ENCODE data around the gene TXNDC2. TPM values are rescaled to one million over a fixed set of nuclear protein-coding genes. Genes with fewer than 3 reads are reported as not detected.

The TXNDC2 gene
- total and polyA plus RNA-seq, 9 of the 15 experiments (the other 6 are each of a cell fraction or from before 2014, with no cell fraction given), result 1.2 to 4.9 (median 2.3) TPM

GRCh38 chr18:9898792-9899549 is 13.2 kb downstream of the TXNDC2 start (continued):
- TF ChIP-seq CREB3 (tag; conservative IDR thresholded peaks at IDR 0.05; ENCODE audit: low read depth), result no peak; the same call in 1 of the 2 replicates
- TF ChIP-seq BCOR (IDR thresholded peaks at IDR 0.05), result peak; percentile 61; the same call in 1 of the 2 replicates
- TF ChIP-seq BRD4 (IDR thresholded peaks at IDR 0.05), result peak; percentile 51; the same call in 1 of the 2 replicates
- TF ChIP-seq RCOR1 (IDR thresholded peaks at IDR 0.05; ENCODE audit: borderline replicate concordance in 1 of 2, low read depth in 2 of 2, low read length in 2 of 2), result peak in 1 of 2 experiments; percentile 69; a peak in 2 of 4 replicates
- TF ChIP-seq ZZZ3 (IDR thresholded peaks at IDR 0.05), result no peak
- TF ChIP-seq U2AF1 (optimal IDR thresholded peaks at IDR 0.05; ENCODE audit: low read depth, low read length), result no peak
- TF ChIP-seq TEAD2 (tag; IDR thresholded peaks at IDR 0.05), result 0 out of 2 replicates have a peak, but pooled peaks have one; percentile 49
- no peak for TF ChIP-seq NR1H2 (CRISPR knock-in tag; IDR thresholded peaks at IDR 0.05)
- TF ChIP-seq ZBTB2 (IDR thresholded peaks at IDR 0.05), result peak; percentile 87; the same call in 1 of the 2 replicates
- peak; percentile 47 for TF ChIP-seq MTA2 (IDR thresholded peaks at IDR 0.05; ENCODE audit: low read depth)
- no peak; the same call in 1 of the 2 replicates for TF ChIP-seq SP1 (CRISPR knock-in tag; IDR thresholded peaks at IDR 0.05)
- TF ChIP-seq SPI1 (IDR thresholded peaks at IDR 0.05; ENCODE audit: borderline replicate concordance, low read depth, low read length), result peak; percentile 48; the same call in 1 of the 2 replicates
- peak; percentile 85 for TF ChIP-seq MEIS2 (IDR thresholded peaks at IDR 0.05; ENCODE audit: partially characterized antibody)
- TF ChIP-seq ZBED1 (IDR thresholded peaks at IDR 0.05), result no peak
- peak; percentile 34; the same call in 1 of the 2 replicates for TF ChIP-seq MAFF (IDR thresholded peaks at IDR 0.05; ENCODE audit: low read length)
- TF ChIP-seq ZFP30 (CRISPR knock-in tag; IDR thresholded peaks at IDR 0.05; ENCODE audit: borderline replicate concordance), result no peak
- peak; percentile 71 for TF ChIP-seq TAF7 (tag; IDR thresholded peaks at IDR 0.05)
- 0 out of 2 replicates have a peak, but pooled peaks have one; percentile 27 for TF ChIP-seq ZNF197 (CRISPR knock-in tag; IDR thresholded peaks at IDR 0.05; ENCODE audit: low read depth)
- TF ChIP-seq NCOA4 (IDR thresholded peaks at IDR 0.05; ENCODE audit: partially characterized antibody), result no peak
- TF ChIP-seq PBX2 (CRISPR knock-in tag; IDR thresholded peaks at IDR 0.05; ENCODE audit: low read depth), result no peak
- peak; percentile 83 for TF ChIP-seq PBX2 (tag; conservative IDR thresholded peaks at IDR 0.05; ENCODE audit: low read depth)
- TF ChIP-seq EZH2 (IDR thresholded peaks at IDR 0.05; ENCODE audit: borderline replicate concordance, low read depth, low read length), result no peak
- TF ChIP-seq MAX (CRISPR knock-in tag; IDR thresholded peaks at IDR 0.05), result no peak
- TF ChIP-seq ZNF184 (CRISPR knock-in tag; IDR thresholded peaks at IDR 0.05), result no peak
- TF ChIP-seq NR3C1 (CRISPR knock-in tag; IDR thresholded peaks at IDR 0.05), result no peak

All from K562 (cell line).